ENCODE data around the gene EMX1. TPM values are rescaled to one million over a fixed set of nuclear protein-coding genes. Genes with fewer than 3 reads are reported as not detected.
A peak's percentile ranks its signal among the peaks of the same experiment; 100 is the strongest.

EMX1 gene
- total RNA-seq, 1 donor from 2014 or later: not detected

GRCh38 chr2:72895759-72896281, 21.5 kb upstream of the EMX1 start:
- TF ChIP-seq, protein P1, sequence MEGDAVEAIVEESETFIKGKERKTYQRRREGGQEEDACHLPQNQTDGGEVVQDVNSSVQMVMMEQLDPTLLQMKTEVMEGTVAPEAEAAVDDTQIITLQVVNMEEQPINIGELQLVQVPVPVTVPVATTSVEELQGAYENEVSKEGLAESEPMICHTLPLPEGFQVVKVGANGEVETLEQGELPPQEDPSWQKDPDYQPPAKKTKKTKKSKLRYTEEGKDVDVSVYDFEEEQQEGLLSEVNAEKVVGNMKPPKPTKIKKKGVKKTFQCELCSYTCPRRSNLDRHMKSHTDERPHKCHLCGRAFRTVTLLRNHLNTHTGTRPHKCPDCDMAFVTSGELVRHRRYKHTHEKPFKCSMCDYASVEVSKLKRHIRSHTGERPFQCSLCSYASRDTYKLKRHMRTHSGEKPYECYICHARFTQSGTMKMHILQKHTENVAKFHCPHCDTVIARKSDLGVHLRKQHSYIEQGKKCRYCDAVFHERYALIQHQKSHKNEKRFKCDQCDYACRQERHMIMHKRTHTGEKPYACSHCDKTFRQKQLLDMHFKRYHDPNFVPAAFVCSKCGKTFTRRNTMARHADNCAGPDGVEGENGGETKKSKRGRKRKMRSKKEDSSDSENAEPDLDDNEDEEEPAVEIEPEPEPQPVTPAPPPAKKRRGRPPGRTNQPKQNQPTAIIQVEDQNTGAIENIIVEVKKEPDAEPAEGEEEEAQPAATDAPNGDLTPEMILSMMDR (IDR thresholded peaks at IDR 0.05): no peak
- no peak overlapping the region for H3K4me3 Mint-ChIP-seq (ENCODE audit: unreplicated experiment)
- no peak for DNase-seq (ENCODE audit: extremely low spot score, unreplicated experiment)
- H3K36me3 Mint-ChIP-seq (ENCODE audit: unreplicated experiment): peaks cover 4% of the 10 kb centered on the region
- H3K27me3 Mint-ChIP-seq (ENCODE audit: unreplicated experiment): peaks cover 68% of the 10 kb centered on the region
- no peaks in the 10 kb centered on the region for H3K4me1 Mint-ChIP-seq (ENCODE audit: unreplicated experiment)
- H3K9me3 Mint-ChIP-seq (ENCODE audit: unreplicated experiment): no peaks in the 10 kb centered on the region
- H3K27ac Mint-ChIP-seq (ENCODE audit: unreplicated experiment): no peak overlapping the region

DNA sequence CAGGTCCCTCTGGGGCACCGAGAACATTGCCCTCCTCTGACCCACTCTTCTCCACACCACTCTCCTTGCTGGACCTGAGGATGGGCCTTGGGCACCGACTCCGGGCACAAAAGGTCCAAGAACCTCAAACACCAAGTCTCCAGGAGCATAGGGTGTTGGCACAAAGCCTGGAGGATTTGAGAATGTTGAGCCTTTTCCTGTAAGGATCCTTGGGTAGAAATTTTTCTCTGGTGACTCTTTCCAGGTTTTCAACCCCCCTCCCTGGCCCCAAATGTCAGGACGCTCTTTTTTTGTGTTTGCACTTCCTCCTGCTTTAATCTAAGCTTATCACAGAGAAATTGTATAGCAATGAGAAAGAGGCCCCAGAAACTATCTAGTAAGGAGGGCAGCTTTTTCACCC, 20.9 kb upstream of the EMX1 start:
- DNase-seq (ENCODE audit: extremely low spot score, unreplicated experiment): no peak
- TF ChIP-seq, protein P1 (IDR thresholded peaks at IDR 0.05): no peak
- H3K4me3 Mint-ChIP-seq (ENCODE audit: unreplicated experiment): no peak overlapping the region
- H3K4me1 Mint-ChIP-seq (ENCODE audit: unreplicated experiment): no peaks in the 10 kb centered on the region
- H3K27me3 Mint-ChIP-seq (ENCODE audit: unreplicated experiment): peaks cover 74% of the 10 kb centered on the region
- H3K9me3 Mint-ChIP-seq (ENCODE audit: unreplicated experiment): no peaks in the 10 kb centered on the region
- no peak overlapping the region for H3K27ac Mint-ChIP-seq (ENCODE audit: unreplicated experiment)
- H3K36me3 Mint-ChIP-seq (ENCODE audit: unreplicated experiment): peaks cover 4% of the 10 kb centered on the region

GRCh38 chr2:72897785-72898584, 19.3 kb upstream of the EMX1 start:
- Mint-ChIP-seq H3K4me3 (ENCODE audit: unreplicated experiment) (no peak overlapping the region), H3K27me3 (ENCODE audit: unreplicated experiment) (peaks cover 90% of the 10 kb centered on the region), H3K36me3 (ENCODE audit: unreplicated experiment) (no peaks in the 10 kb centered on the region), H3K4me1 (ENCODE audit: unreplicated experiment) (no peaks in the 10 kb centered on the region), H3K27ac (ENCODE audit: unreplicated experiment) (no peak overlapping the region), H3K9me3 (ENCODE audit: unreplicated experiment) (no peaks in the 10 kb centered on the region)
- no peak for DNase-seq (ENCODE audit: extremely low spot score, unreplicated experiment)
- TF ChIP-seq, protein P1 (IDR thresholded peaks at IDR 0.05): no peak

GRCh38 chr2:72898585-72898906, 18.8 kb upstream of the EMX1 start:
- Mint-ChIP-seq H3K4me3 (ENCODE audit: unreplicated experiment) (no peak overlapping the region), H3K9me3 (ENCODE audit: unreplicated experiment) (no peaks in the 10 kb centered on the region), H3K27ac (ENCODE audit: unreplicated experiment) (no peak overlapping the region), H3K27me3 (ENCODE audit: unreplicated experiment) (peaks cover 93% of the 10 kb centered on the region), H3K36me3 (ENCODE audit: unreplicated experiment) (no peaks in the 10 kb centered on the region), H3K4me1 (ENCODE audit: unreplicated experiment) (no peaks in the 10 kb centered on the region)
- no peak for DNase-seq (ENCODE audit: extremely low spot score, unreplicated experiment)
- TF ChIP-seq, protein P1 (IDR thresholded peaks at IDR 0.05): no peak

DNA sequence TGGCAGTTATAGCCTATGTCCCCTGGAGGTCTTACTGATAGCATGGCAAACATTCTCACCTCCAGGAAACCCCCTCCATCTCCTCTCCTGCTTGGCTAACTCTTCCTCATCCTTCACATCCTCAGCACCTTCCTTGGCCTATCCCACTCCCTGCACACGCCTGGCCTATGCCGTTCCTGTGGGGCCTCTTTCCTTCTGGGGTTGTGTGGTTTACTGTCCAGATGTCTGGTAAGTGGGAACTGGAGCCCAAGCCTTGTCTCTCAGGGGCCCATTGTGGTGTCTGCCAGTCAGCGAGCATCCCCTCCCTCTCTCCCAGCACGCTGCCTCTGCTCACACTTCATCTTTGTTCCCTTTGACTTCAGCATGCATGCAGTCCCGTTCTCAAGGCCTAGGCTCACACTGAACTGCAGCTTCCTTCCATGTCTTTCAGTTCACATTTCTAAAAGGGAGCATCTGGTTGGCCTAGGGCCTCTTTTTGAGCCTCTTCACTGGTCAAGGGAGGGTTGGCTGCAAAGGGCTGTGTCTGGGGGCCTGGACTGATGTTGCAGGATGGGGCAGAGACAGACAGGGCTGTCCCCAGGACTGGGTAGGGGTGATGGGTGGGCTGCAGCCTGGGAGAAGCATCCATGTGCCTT, 17.0 kb upstream of the EMX1 start:
- peak; percentile 71 for DNase-seq (ENCODE audit: extremely low spot score, unreplicated experiment)
- Mint-ChIP-seq H3K9me3 (ENCODE audit: unreplicated experiment) (no peaks in the 10 kb centered on the region), H3K4me1 (ENCODE audit: unreplicated experiment) (no peaks in the 10 kb centered on the region), H3K27me3 (ENCODE audit: unreplicated experiment) (peaks cover 97% of the 10 kb centered on the region), H3K27ac (ENCODE audit: unreplicated experiment) (no peak overlapping the region), H3K36me3 (ENCODE audit: unreplicated experiment) (no peaks in the 10 kb centered on the region), H3K4me3 (ENCODE audit: unreplicated experiment) (no peak overlapping the region)
- TF ChIP-seq, protein P1 (IDR thresholded peaks at IDR 0.05): no peak
